NCI-H1930 (cell line): ENCODE measurements around the gene CRTC1.
"Not testable (repeated sequence)": the region's sequence is repeated elsewhere in the genome, so short reads cannot be mapped to it uniquely, and the experiment has no call there.

Experiments used
- DNase-seq, 2 experiments: peaks; one replicate each; lab custom pipeline; 2025; lab: John Stamatoyannopoulos, UW

CRTC1 gene

GRCh38 chr19:18669524-18669817, 14.0 kb upstream of the CRTC1 start:
- DNase-seq, result no peak

- no peak for DNase-seq
Measured at GRCh38 chr19:18669883-18670282, 13.6 kb upstream of the CRTC1 start.

- no peak for DNase-seq
Measured at GRCh38 chr19:18670312-18670711, 13.2 kb upstream of the CRTC1 start.

- DNase-seq, result no peak
Measured at GRCh38 chr19:18671303-18672043, 12.0 kb upstream of the CRTC1 start.

- no peak for DNase-seq
Measured at GRCh38 chr19:18672044-18672451, 11.4 kb upstream of the CRTC1 start.

DNA sequence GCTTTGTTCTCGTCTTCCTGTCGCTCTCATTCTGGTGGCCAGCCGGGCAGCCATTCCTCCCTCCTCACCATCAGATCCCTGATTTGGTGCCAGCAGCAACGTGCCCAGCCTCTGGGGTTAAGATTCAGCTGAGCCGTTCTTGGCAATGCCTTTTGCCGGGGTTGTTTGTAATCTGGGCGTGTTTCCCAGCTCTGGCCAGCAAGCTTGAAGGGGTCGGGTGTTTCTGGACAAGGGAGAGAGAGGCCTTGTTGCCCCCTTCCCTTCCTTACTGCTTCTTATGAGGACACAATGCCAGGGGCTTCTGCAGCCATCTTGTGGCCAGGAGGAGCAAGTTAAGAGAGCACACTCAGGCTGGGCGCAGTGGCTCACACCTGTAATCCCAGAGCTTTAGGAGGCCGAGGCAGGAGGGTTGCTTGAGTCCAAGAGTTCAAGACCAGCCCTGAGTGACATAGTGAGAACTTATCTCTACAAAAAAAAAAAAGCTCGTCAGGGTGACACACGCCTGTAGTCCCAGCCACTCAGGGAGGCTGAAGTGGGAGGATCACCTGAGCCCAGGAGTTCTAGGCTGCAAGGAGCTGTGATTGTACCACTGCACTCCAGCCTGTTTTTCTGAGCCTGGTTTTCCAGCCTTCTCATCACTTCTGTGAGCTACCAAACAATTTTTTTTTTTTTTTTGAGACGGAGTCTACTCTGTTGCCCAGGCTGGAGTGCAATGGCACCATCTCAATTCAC, 10.7 kb upstream of the CRTC1 start:
- no peak for DNase-seq

DNA sequence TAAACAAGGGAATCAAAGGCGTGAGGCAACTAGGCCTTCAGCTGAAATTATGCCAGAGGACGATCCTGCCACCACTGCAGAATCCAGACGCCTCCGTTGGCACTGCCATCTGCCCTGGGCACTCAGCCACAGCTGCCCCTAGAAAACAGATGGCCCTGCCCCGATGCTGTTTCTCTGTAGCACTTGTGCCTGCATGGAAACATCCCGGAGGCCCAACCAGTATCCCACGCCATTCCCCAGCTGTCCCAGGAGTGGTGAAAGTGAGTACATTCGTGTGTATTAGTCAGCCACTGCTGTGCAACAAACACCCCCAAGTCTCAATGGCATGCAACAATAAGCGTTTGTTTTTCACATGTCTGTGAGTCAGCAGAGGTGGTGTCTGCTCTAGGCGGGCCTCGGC, 8.9 kb upstream of the CRTC1 start:
- DNase-seq, result no peak

DNA sequence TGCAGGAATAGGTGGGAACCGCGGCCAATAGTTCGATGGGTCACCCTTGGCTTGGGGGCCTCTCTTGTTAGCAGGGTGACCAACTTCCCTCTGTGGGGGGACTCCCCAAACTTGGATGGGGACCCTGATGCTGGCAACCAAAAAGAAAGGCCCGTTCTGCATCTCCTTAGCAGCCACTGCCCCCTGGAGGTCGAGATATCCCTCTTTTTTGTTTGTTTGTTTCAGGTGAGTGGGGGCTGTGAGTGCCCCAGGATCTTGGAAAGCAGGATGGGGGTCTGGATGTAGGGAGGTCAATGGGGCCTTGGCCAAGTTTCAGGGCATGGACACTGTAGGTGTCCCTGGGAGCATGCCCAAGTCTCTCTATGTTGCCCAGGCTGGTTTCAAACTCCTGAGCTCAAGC, 7.7 kb upstream of the CRTC1 start:
- DNase-seq, result no peak

DNA sequence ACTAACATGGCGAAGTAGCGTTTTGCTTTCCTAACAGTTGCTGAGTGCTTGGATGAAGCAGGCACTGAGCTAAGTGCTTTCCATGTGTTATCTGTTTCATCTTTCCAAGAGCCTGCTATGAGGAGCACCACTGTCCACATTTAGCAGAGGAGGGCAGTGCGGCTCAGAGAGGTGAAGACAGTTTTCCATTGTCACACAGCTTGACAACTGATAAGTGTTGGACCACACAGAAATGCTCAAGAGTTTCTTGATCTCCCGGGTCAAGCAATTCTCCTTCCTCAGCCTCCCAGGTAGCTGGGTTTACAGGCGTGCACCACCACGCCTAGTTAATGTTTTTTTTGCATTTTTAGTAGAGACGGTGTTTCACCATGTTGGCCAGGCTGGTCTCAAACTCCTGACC, 6.8 kb upstream of the CRTC1 start:
- DNase-seq, result no peak

DNA sequence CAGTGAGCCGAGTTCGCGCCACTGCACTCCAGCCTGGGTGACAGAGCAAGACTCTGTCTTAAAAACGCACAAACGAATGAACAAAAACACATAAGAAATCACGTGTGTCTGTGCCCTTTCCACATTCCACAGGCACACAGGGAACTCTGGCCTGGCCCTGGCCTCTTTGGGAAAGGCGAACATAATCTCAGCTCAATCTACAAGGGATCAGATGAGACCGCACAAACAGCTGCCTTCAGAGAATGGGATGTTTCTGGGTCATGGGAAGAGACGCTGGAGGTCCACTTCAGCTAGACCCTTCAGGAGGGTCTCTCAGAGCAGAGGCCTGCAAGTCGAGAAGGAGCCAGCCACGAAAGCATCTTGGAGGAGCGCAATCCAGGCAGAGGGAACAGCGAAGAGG, 6.3 kb upstream of the CRTC1 start:
- no peak for DNase-seq

- DNase-seq, result not testable (repeated sequence)
Measured at GRCh38 chr19:18680148-18680547, 3.3 kb upstream of the CRTC1 start.

DNA sequence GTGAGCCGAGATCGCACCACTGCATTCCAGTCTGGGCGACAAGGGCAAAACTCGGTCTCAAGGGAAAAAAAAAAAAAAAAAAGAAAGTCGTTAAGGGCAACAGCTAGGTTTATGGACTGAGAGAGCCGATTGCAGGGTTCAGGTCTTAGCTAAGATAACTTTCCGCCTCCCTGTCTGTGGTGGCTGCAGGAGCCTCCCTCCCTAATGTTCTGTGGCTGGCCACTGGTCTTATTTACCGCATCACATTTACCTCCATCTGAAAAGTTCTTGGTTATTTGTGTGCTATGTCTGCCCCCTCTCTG, 722 bp upstream of the CRTC1 start:
- no peak for DNase-seq

DNA sequence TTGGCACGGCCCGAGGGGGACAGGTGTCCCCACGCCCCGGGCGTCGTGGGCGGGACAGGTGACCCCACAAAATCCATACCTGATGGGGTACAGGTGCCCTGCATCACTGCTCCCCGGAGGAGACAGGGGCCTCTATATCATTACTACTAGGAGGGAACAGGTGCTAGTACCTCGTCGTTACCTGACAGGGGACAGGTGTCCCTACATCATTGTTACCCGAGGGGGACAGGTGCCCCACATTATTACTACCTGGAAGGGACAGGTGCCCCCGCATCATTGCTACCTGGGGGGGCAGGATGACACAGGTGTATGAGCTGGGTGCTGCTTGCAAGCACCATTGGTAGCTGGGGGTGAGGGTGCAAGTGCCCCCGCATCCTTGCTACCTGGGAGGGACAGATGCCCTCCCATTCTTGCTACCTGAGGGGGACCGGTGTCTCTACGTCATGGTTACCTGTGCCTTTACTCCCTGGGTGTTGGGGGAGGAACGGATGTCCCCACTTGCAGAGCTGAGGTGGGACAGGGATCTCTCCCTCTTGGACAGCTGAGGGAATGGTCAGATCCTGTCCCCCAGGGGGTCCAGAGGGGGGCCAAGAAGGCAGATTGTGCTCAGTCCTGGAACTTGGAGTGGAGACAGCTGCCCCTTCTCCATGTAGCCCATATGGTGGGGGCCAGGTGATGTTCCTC, 620 bp downstream of the CRTC1 start:
- no peak for DNase-seq

GRCh38 chr19:18684642-18684993, 1.1 kb downstream of the CRTC1 start:
- no peak for DNase-seq

DNA sequence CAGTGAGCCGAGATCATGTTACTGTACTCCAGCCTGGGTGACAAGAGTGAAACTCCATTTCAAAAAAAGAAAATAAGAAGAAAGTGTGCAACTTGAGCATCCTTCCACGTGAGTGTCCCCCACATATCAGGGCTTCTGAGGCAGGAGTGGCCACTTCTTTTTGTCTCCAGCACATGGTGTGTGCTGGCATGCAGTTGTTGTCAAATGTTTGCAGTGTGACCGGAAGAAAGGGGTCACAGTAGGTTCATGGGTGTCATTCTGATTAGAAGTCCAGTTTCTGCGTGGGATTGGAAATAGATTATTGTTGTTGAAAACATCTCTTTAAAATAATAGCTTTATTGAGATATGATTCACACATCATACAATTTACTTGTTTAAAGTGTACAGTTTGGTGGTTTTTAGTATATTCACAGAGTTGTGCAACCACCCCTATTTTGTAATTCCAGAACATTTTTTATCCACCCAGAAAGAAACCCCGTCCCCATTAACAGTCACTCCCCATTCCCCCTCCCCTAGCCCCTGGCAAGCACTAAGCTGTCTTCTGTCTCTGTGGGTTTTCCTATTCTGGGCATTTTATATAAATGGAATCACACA, 2.2 kb downstream of the CRTC1 start:
- DNase-seq, result no peak

DNA sequence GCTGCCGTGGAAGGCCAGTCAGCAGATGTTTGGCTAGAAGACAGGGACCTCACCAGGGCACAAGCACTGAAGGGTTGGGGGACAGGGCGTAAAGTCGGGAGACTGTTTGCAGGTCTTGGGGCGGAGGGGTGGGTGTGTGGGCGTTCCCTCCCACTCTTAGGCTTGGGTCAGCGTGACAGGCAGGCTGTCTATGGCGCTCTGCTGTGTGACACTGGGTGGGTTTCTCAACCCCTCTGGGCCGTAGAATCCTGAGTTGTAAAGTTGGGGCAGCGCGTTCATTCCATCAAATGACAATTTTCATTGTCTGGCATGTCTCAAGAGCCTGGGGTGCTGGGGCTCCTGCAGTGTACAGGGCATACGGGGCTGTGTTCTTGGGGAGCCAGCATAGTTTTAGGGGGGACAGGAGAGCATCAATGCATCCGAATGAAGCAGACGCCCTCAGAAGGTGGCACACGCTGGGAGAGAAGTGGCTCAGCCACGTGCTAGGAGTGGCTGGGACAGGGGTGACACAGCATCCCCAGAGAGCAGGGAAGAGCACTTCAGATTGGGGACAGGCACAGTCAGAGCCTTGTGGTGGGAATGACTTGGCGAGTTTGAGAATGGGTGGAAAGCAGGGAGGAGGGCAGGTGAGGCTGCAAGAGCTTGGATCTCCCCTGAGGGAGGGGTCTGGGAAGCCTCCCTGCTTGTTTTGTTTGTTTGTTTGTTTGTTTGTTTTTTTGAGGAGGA, 4.4 kb downstream of the CRTC1 start:
- DNase-seq, result no peak

DNA sequence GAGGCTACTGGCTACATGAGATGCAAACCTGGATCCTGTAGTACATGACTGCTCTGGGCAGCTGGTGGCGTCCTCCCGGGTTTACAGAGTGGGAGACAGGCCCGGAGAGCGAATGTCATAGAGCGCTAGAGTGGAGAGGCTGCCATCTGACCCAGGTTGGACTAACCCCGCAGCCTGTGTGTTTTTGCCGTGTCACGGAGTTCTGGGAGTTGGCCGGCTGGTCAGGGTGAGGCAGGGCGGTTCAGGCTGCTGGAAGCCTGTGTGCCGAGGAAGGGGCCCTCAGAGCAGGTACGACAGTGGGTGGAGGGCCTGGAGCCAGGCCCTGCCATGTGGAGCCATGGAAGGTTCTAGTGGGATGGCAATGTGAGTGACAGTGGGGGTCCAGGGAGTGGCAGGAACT, 12.5 kb downstream of the CRTC1 start:
- no peak for DNase-seq

GRCh38 chr19:18697680-18698079, 14.2 kb downstream of the CRTC1 start:
- no peak for DNase-seq

GRCh38 chr19:18698321-18699167, 15.1 kb downstream of the CRTC1 start:
- no peak for DNase-seq

DNA sequence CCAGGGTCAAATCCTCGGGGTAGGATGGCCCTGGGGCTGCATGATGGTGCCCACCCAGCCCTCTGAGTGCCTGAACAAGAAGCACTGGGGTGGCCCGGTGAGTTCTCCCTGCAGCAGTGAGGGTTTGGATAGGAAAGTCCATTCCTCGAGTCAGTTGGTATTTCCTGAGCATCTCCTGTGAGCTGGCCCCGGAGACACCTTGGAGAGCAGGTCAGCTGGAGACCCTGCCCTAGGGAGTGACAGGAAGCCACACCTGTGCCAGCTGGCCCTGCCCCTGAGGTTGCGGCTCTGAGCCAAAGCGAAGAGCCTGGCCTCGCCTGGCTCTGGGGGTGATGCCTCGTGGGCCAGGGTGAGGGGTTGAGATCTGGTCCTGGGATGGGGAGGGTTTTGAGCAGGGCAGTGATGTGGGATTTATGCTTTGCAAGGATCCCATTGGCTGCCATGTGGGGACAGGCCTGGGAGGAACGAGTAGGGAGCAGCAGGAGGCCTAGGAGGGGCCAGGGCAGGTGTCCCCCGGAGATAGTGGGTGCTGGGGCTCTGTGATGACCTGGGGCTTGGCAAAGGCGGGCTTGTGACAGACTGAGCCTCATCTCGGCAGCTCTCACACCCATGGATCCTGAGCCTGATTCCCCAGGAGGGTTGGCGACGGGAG, 16.0 kb downstream of the CRTC1 start:
- DNase-seq, result no peak
